HG03159 (cell line): ENCODE results near the gene VPS72.
"Not testable (repeated sequence)": the region's sequence is repeated elsewhere in the genome, so short reads cannot be mapped to it uniquely, and the experiment has no call there.

ENCODE experiments used
- ATAC-seq: cut with Tn5 transposase; IDR thresholded peaks from one replicate; pipeline ENCODE4 v1.9.1; 2021; ENCODE audit warnings: mild to moderate bottlenecking, moderate library complexity; ENCODE audit not compliant: unreplicated experiment

The VPS72 gene

GRCh38 chr1:151189637-151190445, at the start of gene VPS72:
Gene VPS72 (minus strand): TSS chr1:151190197. CDS start chr1:151190121, 76 bp downstream.
- ATAC-seq = peak; percentile 90

- ATAC-seq = no peak
These were observed 48.4 kb upstream of the VPS72 start for GRCh38 chr1:151238467-151238739.

- no peak for ATAC-seq
These were observed 47.9 kb upstream of the VPS72 start for GRCh38 chr1:151237678-151238466.

GRCh38 chr1:151235235-151235634, 45.2 kb upstream of the VPS72 start:
- no peak for ATAC-seq

GRCh38 chr1:151222130-151222529, 32.1 kb upstream of the VPS72 start:
- no peak for ATAC-seq

- no peak for ATAC-seq
These were observed 31.6 kb upstream of the VPS72 start for GRCh38 chr1:151221616-151222015.

- no peak for ATAC-seq
These were observed 23.6 kb upstream of the VPS72 start for GRCh38 chr1:151213560-151213959.

- no peak for ATAC-seq
These were observed 22.1 kb upstream of the VPS72 start for GRCh38 chr1:151211972-151212705.

- ATAC-seq = no peak
These were observed 20.8 kb upstream of the VPS72 start for GRCh38 chr1:151210830-151211229.

GRCh38 chr1:151205381-151205965, 15.5 kb upstream of the VPS72 start:
- ATAC-seq = not testable (repeated sequence)

GRCh38 chr1:151199873-151200581, 10.0 kb upstream of the VPS72 start:
- ATAC-seq = no peak

- ATAC-seq = peak; percentile 90
These were observed 8.5 kb upstream of the VPS72 start, which contains the start of gene PIP5K1A for GRCh38 chr1:151198254-151199127. Gene PIP5K1A (plus strand): TSS chr1:151198552. CDS start chr1:151198997, 445 bp downstream.

- ATAC-seq = no peak
These were observed 7.9 kb upstream of the VPS72 start for GRCh38 chr1:151197863-151198253.

GRCh38 chr1:151196292-151196800, 6.3 kb upstream of the VPS72 start:
- no peak for ATAC-seq

- ATAC-seq = not testable (repeated sequence)
These were observed 5.0 kb upstream of the VPS72 start for GRCh38 chr1:151194894-151195594.

- ATAC-seq = no peak
These were observed 3.9 kb upstream of the VPS72 start for GRCh38 chr1:151193856-151194255.

GRCh38 chr1:151193304-151193703, 3.3 kb upstream of the VPS72 start:
- ATAC-seq = no peak

- no peak for ATAC-seq
These were observed 2.0 kb upstream of the VPS72 start for GRCh38 chr1:151192047-151192446.

- ATAC-seq = not testable (repeated sequence)
These were observed 1.3 kb downstream of the VPS72 start for GRCh38 chr1:151188667-151189066.
